H1 (cell line): ENCODE measurements around the gene DPT. TPM values are rescaled to one million over a fixed set of nuclear protein-coding genes. Genes with fewer than 3 reads are reported as not detected.

ENCODE experiments used
- CTCF ChIP-seq, 3 experiments: IDR thresholded peaks; 1 replicate in 2 of 3; 2 replicates in 1 of 3; pipeline versions ENCODE4 v1.5.1 to v1.6.1; 2011; ENCODE audit warnings: low read length in 3 of 3, mild to moderate bottlenecking in 3 of 3, inconsistent platforms in 2 of 3, low read depth in 1 of 3, moderate library complexity in 1 of 3; ENCODE audit not compliant: insufficient read depth in 1 of 3; ENCODE audit errors: control extremely low read depth in 1 of 3
- RFX5 ChIP-seq: IDR thresholded peaks from 2 replicates; pipeline ENCODE4 v1.6.1; 2011; ENCODE audit warnings: low read depth, low read length, improper control_type of control experiment, borderline replicate concordance
- SP1 ChIP-seq: IDR thresholded peaks from 2 replicates; pipeline ENCODE4 v1.6.1; 2011; ENCODE audit warnings: low read depth, low read length
- TCF12 ChIP-seq: IDR thresholded peaks from 2 replicates; pipeline ENCODE4 v1.6.1; 2011; ENCODE audit warnings: low read depth, mild to moderate bottlenecking, low read length
- polyA plus RNA-seq, 7 experiments: library from polyadenylated mRNA; depleted of rRNA in 3 of 7; stranded (reverse) in 5 of 7; unstranded in 2 of 7; fragments of >200 nt in 5 of 7; fragments of 200-250 nt in 2 of 7; gene quantifications; 1 replicate in 5 of 7; 2 replicates in 1 of 7; 4 replicates in 1 of 7; pipeline versions ENCODE4 v1.2.1 to v1.2.3, GENCODE V29; 2011 to 2013; ENCODE audit warnings: missing spikeins in 2 of 7, mixed read lengths in 2 of 7
- total RNA-seq: library from RNA; stranded (reverse); fragmentation: NEBNext Ultra II Directional; extraction: Animal tissue kit (Norgen Biotek cat#: 25700); gene quantifications from 2 replicates; pipeline ENCODE4 v1.2.1, GENCODE V29; 2021
- TF ChIP-seq, protein P1 (sequence below): IDR thresholded peaks from 2 replicates; pipeline ENCODE4 v1.6.1; 2012; ENCODE audit warnings: low read length, inconsistent platforms

The DPT gene
- total and polyA plus RNA-seq, 2 of the 8 experiments (the other 6 are each of a cell fraction or from before 2014, with no cell fraction given): not detected

GRCh38 chr1:168755800-168756418 lies 26.9 kb upstream of the DPT start (continued):
- TF ChIP-seq CTCF (IDR thresholded peaks at IDR 0.05; ENCODE audit: control extremely low read depth in 1 of 3, insufficient read depth in 1 of 3, low read depth in 1 of 3, low read length in 3 of 3): no peak
- no peak for TF ChIP-seq SP1
- TF ChIP-seq, protein P1, sequence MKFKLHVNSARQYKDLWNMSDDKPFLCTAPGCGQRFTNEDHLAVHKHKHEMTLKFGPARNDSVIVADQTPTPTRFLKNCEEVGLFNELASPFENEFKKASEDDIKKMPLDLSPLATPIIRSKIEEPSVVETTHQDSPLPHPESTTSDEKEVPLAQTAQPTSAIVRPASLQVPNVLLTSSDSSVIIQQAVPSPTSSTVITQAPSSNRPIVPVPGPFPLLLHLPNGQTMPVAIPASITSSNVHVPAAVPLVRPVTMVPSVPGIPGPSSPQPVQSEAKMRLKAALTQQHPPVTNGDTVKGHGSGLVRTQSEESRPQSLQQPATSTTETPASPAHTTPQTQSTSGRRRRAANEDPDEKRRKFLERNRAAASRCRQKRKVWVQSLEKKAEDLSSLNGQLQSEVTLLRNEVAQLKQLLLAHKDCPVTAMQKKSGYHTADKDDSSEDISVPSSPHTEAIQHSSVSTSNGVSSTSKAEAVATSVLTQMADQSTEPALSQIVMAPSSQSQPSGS: no peak
- no peak for TF ChIP-seq TCF12
- no peak for TF ChIP-seq RFX5
